Activated T-helper 1 cell treated with anti-CD3 and anti-CD28 coated beads, Interleukin-12 subunit alpha, Interleukin-12 subunit beta, Interleukin-2, Interleukin-4 antibody, amounts not matched to agents 30 ng/mL and 10 ng/mL and 1 ng/mL, durations not matched to agents 14 hours and 24 hours and 36 hours (primary cell): ENCODE results near the gene ONECUT2. TPM values are rescaled to one million over a fixed set of nuclear protein-coding genes. Genes with fewer than 3 reads are reported as not detected.
"Not testable (repeated sequence)": the region's sequence is repeated elsewhere in the genome, so short reads cannot be mapped to it uniquely, and the experiment has no call there.

ENCODE experiments used
- DNase-seq: peaks from one replicate; pipeline ENCODE4 v3.0.0; 2021; ENCODE audit warnings: low spot score
- H3K27ac Mint-ChIP-seq: one replicate; pipeline ENCODE4 v1.8.0; 2021; ENCODE audit warnings: mild to moderate bottlenecking, mixed read lengths
- H3K27me3 Mint-ChIP-seq: one replicate; pipeline ENCODE4 v1.8.0; 2022; ENCODE audit warnings: mild to moderate bottlenecking, moderate library complexity, mixed read lengths; ENCODE audit not compliant: insufficient read depth
- H3K36me3 Mint-ChIP-seq: one replicate; pipeline ENCODE4 v1.8.0; 2021; ENCODE audit warnings: low read depth, mixed read lengths
- H3K4me1 Mint-ChIP-seq: one replicate; pipeline ENCODE4 v1.8.0; 2021; ENCODE audit warnings: low read depth, mixed read lengths
- H3K4me3 Mint-ChIP-seq: one replicate; pipeline ENCODE4 v1.8.0; 2021; ENCODE audit warnings: mild to moderate bottlenecking, moderate library complexity, mixed read lengths
- H3K9me3 Mint-ChIP-seq: one replicate; pipeline ENCODE4 v1.8.0; 2021; ENCODE audit warnings: mixed read lengths
- intact Hi-C: fragments of 100-400 bp; cut with micrococcal nuclease; formaldehyde crosslinking; loops from one replicate; pipeline ENCODE4 v1.15.1; 2024
- total RNA-seq: library from RNA; stranded (reverse); gene quantifications from 2 replicates; pipeline ENCODE4 v1.2.3, GENCODE V29; 2022

The ONECUT2 gene
- under 0.01 TPM in 1 of 2 replicates, not detected in the other for total RNA-seq

DNA sequence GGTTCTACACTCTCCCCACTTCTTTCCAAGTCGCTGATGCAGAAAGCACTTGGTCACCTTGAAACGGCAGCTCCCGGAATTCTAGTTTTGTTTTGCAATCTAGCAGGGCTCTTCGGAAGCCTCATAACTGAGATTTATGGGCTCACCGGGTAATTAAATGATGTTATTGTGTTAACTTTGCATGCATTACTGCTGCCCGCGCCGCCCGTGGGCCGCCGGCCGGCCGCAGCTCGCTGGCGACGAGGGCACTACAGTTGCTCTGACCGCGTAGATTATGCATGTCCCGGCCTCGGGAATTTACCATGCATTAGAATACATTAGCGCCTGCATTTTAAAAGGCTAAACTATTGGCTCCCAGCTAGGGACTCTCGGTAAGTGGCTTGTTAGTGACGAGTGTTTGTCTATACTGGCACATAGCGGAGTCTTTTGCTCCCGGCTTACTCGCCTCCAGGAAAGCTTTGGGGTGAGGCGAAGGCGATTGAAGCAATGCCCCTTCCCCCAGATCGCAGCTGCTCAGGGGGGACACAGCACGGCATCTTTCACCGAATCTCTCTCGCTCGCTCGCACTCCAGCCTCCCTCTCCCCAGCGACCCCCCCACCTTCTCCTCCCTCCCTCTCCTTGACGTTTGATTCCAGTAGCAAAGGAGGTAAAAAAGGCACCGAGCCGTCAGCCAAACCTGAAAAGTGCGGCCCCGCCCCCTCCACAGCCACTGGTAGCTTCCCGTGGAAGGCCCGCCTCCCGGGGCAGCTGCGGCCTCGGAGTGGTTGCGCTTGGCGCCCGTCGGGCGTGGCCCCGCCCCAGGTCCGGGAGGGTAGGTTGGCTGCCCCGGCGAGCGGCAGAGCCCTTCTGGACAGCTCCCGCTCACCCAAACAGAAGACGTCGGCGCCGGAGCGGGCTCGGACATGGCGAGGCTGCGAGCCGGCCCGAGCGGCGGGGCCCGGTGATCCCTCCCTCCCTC lies at the start of gene ONECUT2:
TSS of gene ONECUT2 (plus strand) at position 839 of the 959 bp plus-strand sequence. CDS start 343 bp downstream, outside the sequence.
- no peak within 1 kb of the TSS for H3K4me3 Mint-ChIP-seq
- peaks cover 5% of the 10 kb centered on the region for H3K36me3 Mint-ChIP-seq
- peak; percentile 23 for DNase-seq
- H3K4me1 Mint-ChIP-seq = peaks cover 9% of the 10 kb centered on the region
- peaks cover 82% of the 10 kb centered on the region for H3K27me3 Mint-ChIP-seq
- H3K27ac Mint-ChIP-seq = peak within 1 kb of the TSS; percentile 63
- intact Hi-C loops = loop anchor here (5.0 to 10.0 kb wide), 4 partner anchors 83 to 1850 kb away; partner anchors contain the start of genes ATP8B1, ST8SIA3 and TCF4
- H3K9me3 Mint-ChIP-seq = peaks cover 5% of the 10 kb centered on the region

- Mint-ChIP-seq H3K27ac (no peak overlapping the region), H3K36me3 (no peaks in the 10 kb centered on the region), H3K9me3 (no peaks in the 10 kb centered on the region), H3K4me3 (no peak overlapping the region), H3K27me3 (peaks cover 3% of the 10 kb centered on the region), H3K4me1 (no peaks in the 10 kb centered on the region)
- DNase-seq = no peak
- intact Hi-C loops = no loop called here
These were observed 45.9 kb upstream of the ONECUT2 start for GRCh38 chr18:57389271-57389670.

DNA sequence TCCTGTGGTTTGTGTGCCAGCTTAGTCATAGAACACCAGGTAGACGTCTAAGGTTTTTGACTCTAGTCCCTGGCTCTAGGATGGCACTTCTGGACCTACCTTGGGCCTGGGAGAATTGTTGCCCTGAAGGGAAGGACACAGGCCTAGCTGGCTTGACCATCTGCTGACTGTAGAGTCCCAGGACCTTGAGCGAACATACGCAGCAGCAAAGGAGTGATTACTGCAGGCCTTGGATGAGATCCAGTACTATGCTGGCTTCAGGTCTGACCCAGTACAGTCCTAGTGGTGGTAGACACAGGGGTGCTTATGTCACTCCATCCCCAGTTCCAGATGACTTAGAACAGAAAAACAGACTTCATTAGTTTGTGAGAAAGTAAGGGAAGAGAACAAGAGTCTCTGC lies 45.1 kb upstream of the ONECUT2 start:
- intact Hi-C loops = no loop called here
- Mint-ChIP-seq H3K27ac (no peak overlapping the region), H3K4me1 (no peaks in the 10 kb centered on the region), H3K36me3 (no peaks in the 10 kb centered on the region), H3K27me3 (peaks cover 3% of the 10 kb centered on the region), H3K9me3 (peaks cover under 1% of the 10 kb centered on the region), H3K4me3 (no peak overlapping the region)
- no peak for DNase-seq

- intact Hi-C loops, DNase-seq, H3K27ac Mint-ChIP-seq, H3K4me3 Mint-ChIP-seq, H3K36me3 Mint-ChIP-seq, H3K9me3 Mint-ChIP-seq, H3K27me3 Mint-ChIP-seq, H3K4me1 Mint-ChIP-seq: not testable (repeated sequence)
These were observed 40.4 kb upstream of the ONECUT2 start for GRCh38 chr18:57394749-57395148.

GRCh38 chr18:57396831-57397230 lies 38.3 kb upstream of the ONECUT2 start:
- H3K4me3 Mint-ChIP-seq, DNase-seq, H3K36me3 Mint-ChIP-seq, H3K27me3 Mint-ChIP-seq, intact Hi-C loops, H3K27ac Mint-ChIP-seq, H3K4me1 Mint-ChIP-seq, H3K9me3 Mint-ChIP-seq: not testable (repeated sequence)

- Mint-ChIP-seq H3K9me3 (peaks cover 7% of the 10 kb centered on the region), H3K36me3 (no peaks in the 10 kb centered on the region), H3K4me3 (no peak overlapping the region), H3K27me3 (peaks cover 4% of the 10 kb centered on the region), H3K4me1 (no peaks in the 10 kb centered on the region), H3K27ac (no peak overlapping the region)
- intact Hi-C loops = no loop called here
- DNase-seq = no peak
These were observed 37.6 kb upstream of the ONECUT2 start for GRCh38 chr18:57397440-57398132.

DNA sequence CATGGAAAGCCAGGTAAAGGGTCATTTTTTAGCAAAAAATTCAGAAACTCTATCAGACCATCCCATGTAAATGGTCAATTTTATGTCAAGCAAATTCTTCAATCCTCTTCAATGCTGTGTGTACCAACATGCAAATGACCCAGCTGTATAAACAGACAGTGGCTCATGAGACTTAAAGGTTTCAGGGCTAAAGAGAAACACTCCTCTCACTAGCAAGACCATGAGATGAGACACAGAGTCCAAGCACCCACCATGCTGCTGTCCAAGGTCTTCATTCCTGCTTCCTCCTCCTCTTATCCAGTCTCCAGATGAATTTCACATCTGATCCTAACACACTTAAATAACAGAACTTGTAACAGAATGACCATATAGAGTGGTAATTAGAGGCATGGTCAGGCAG lies 30.8 kb upstream of the ONECUT2 start:
- Mint-ChIP-seq H3K27me3 (peaks cover 2% of the 10 kb centered on the region), H3K36me3 (no peaks in the 10 kb centered on the region), H3K27ac (no peak overlapping the region), H3K4me1 (no peaks in the 10 kb centered on the region), H3K9me3 (peaks cover under 1% of the 10 kb centered on the region), H3K4me3 (no peak overlapping the region)
- intact Hi-C loops = no loop called here
- no peak for DNase-seq

- H3K36me3 Mint-ChIP-seq = no peaks in the 10 kb centered on the region
- H3K27ac Mint-ChIP-seq = no peak overlapping the region
- intact Hi-C loops = no loop called here
- no peak for DNase-seq
- H3K4me1 Mint-ChIP-seq = no peaks in the 10 kb centered on the region
- peaks cover 5% of the 10 kb centered on the region for H3K9me3 Mint-ChIP-seq
- H3K27me3 Mint-ChIP-seq = peaks cover 4% of the 10 kb centered on the region
- H3K4me3 Mint-ChIP-seq = no peak overlapping the region
These were observed 25.5 kb upstream of the ONECUT2 start for GRCh38 chr18:57409650-57410049.

DNA sequence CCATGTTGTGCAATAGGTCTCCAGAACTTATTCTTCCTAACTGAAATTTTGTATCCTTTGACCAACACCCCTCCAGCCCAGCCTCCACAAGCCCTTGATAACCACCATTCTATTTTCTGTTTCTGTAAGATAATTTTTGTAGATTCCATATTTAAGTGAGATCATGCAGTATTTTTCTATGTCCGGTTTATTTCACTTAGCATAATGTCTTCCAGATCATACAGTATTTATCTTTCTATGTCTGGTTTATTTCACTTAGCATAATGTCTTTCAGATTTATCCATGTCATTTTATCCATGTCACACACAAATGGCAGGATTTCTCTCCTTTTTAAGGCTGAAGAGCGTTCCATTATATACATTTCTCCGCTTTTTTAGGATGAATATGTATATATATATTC lies 24.4 kb upstream of the ONECUT2 start:
- intact Hi-C loops = no loop called here
- H3K9me3 Mint-ChIP-seq = peaks cover 5% of the 10 kb centered on the region
- peaks cover 2% of the 10 kb centered on the region for H3K27me3 Mint-ChIP-seq
- H3K4me1 Mint-ChIP-seq = no peaks in the 10 kb centered on the region
- no peak overlapping the region for H3K27ac Mint-ChIP-seq
- DNase-seq = no peak
- H3K36me3 Mint-ChIP-seq = no peaks in the 10 kb centered on the region
- no peak overlapping the region for H3K4me3 Mint-ChIP-seq

- Mint-ChIP-seq H3K27ac (no peak overlapping the region), H3K36me3 (no peaks in the 10 kb centered on the region), H3K27me3 (peaks cover 2% of the 10 kb centered on the region), H3K4me3 (no peak overlapping the region), H3K4me1 (no peaks in the 10 kb centered on the region), H3K9me3 (no peaks in the 10 kb centered on the region)
- DNase-seq = no peak
- intact Hi-C loops = no loop called here
These were observed 18.6 kb upstream of the ONECUT2 start for GRCh38 chr18:57416542-57416941.

- H3K4me3 Mint-ChIP-seq = no peak overlapping the region
- H3K9me3 Mint-ChIP-seq = no peaks in the 10 kb centered on the region
- intact Hi-C loops = no loop called here
- no peaks in the 10 kb centered on the region for H3K36me3 Mint-ChIP-seq
- H3K27me3 Mint-ChIP-seq = peaks cover 28% of the 10 kb centered on the region
- H3K4me1 Mint-ChIP-seq = no peaks in the 10 kb centered on the region
- H3K27ac Mint-ChIP-seq = no peak overlapping the region
- DNase-seq = no peak
These were observed 12.8 kb upstream of the ONECUT2 start for GRCh38 chr18:57422313-57422872.

- no peak overlapping the region for H3K27ac Mint-ChIP-seq
- H3K9me3 Mint-ChIP-seq = no peaks in the 10 kb centered on the region
These were observed 11.4 kb upstream of the ONECUT2 start for GRCh38 chr18:57423821-57424220.

DNA sequence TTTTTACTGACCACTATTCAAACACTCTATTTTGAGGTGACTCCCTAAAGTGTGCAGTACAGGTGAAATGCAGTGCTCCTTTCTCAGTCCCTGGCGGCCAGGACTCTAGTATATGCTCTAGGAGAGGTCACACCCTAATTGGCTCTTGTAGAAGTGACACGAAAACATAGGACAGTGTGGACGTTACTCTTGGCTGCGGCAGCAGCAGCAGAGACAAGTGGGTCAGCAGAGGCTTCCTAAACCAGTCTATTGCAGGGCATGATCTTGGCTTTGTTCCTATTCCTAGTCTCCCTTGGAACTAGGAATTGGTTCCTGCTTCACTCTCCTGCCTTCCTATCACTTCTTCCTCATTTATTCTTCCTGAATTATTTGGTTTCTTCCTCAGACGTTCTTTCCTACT lies 10.1 kb upstream of the ONECUT2 start:
- no peaks in the 10 kb centered on the region for H3K36me3 Mint-ChIP-seq
- DNase-seq = no peak
- H3K27ac Mint-ChIP-seq = no peak overlapping the region
- no peak overlapping the region for H3K4me3 Mint-ChIP-seq
- peaks cover 41% of the 10 kb centered on the region for H3K27me3 Mint-ChIP-seq
- no peaks in the 10 kb centered on the region for H3K4me1 Mint-ChIP-seq
- intact Hi-C loops = no loop called here
- H3K9me3 Mint-ChIP-seq = peaks cover 8% of the 10 kb centered on the region

More at GRCh38 chr18:57423821-57424220, 11.4 kb upstream of the ONECUT2 start:
- Mint-ChIP-seq H3K4me3 (no peak overlapping the region), H3K27me3 (peaks cover 30% of the 10 kb centered on the region), H3K4me1 (no peaks in the 10 kb centered on the region), H3K36me3 (no peaks in the 10 kb centered on the region)
- intact Hi-C loops = no loop called here
- DNase-seq = no peak
